GM23338 (cell line): ENCODE data around the gene MMP15. TPM values are rescaled to one million over a fixed set of nuclear protein-coding genes. Genes with fewer than 3 reads are reported as not detected.

ENCODE experiments used
- ATAC-seq: fragments of 200-7000 bp; cut with Tn5 transposase; 3 replicates; pipeline ENCODE4 v1.9.1; 2020
- DNase-seq: peaks from one replicate; pipeline ENCODE4 v3.0.0-alpha.2; 2015; ENCODE audit warnings: low spot score
- H2AFZ ChIP-seq: fragments of 200-600 bp; sonication (generic); 2 replicates; pipeline ENCODE4 v1.8.0; 2016; ENCODE audit warnings: antibody characterized with exemption, mild to moderate bottlenecking, moderate library complexity
- H3F3A ChIP-seq: fragments of 200-600 bp; sonication (generic); replicated peaks from 2 replicates; pipeline ENCODE4 v1.8.0; 2017; ENCODE audit warnings: antibody characterized with exemption, mixed run types, low read depth
- H3K27ac ChIP-seq: fragments of 200-600 bp; sonication (generic); 2 replicates; pipeline ENCODE4 v1.6.1; 2016; ENCODE audit warnings: low read depth
- H3K27me3 ChIP-seq: fragments of 200-600 bp; sonication (generic); 2 replicates; pipeline ENCODE4 v1.8.0; 2016; ENCODE audit warnings: mild to moderate bottlenecking, mixed run types, moderate library complexity; ENCODE audit not compliant: insufficient read depth
- H3K36me3 ChIP-seq: fragments of 200-600 bp; sonication (generic); 2 replicates; pipeline ENCODE4 v1.8.0; 2016; ENCODE audit warnings: mild to moderate bottlenecking; ENCODE audit not compliant: insufficient read depth
- H3K4me1 ChIP-seq: fragments of 200-600 bp; sonication (generic); 2 replicates; pipeline ENCODE4 v1.8.0; 2016; ENCODE audit warnings: mild to moderate bottlenecking, moderate library complexity; ENCODE audit not compliant: insufficient read depth
- H3K4me2 ChIP-seq: fragments of 200-600 bp; sonication (generic); 2 replicates; pipeline ENCODE4 v1.7.1; 2017; ENCODE audit warnings: mixed run types
- H3K4me3 ChIP-seq: fragments of 200-600 bp; sonication (generic); 2 replicates; pipeline ENCODE4 v1.6.1; 2016; ENCODE audit warnings: mixed run types
- H3K79me2 ChIP-seq: fragments of 200-600 bp; sonication (generic); replicated peaks from 2 replicates; pipeline ENCODE4 v1.8.0; 2017; ENCODE audit warnings: mild to moderate bottlenecking; ENCODE audit not compliant: insufficient read depth
- H3K9me2 ChIP-seq: fragments of 200-600 bp; sonication (generic); 2 replicates; pipeline ENCODE4 v1.8.0; 2017; ENCODE audit not compliant: insufficient read depth
- H4K20me1 ChIP-seq: fragments of 200-600 bp; sonication (generic); replicated peaks from 2 replicates; pipeline ENCODE4 v1.8.0; 2017; ENCODE audit warnings: mild to moderate bottlenecking; ENCODE audit not compliant: insufficient read depth
- H3K27ac Mint-ChIP-seq: 2 replicates; pipeline ENCODE4 v1.8.0; 2020; ENCODE audit warnings: inconsistent platforms, mild to moderate bottlenecking, moderate library complexity, mixed read lengths
- H3K27me3 Mint-ChIP-seq: 3 replicates; pipeline ENCODE4 v1.8.0; 2022; ENCODE audit warnings: low read depth, mild to moderate bottlenecking, moderate library complexity, mixed read lengths, inconsistent platforms; ENCODE audit not compliant: insufficient read depth, poor library complexity
- H3K36me3 Mint-ChIP-seq: 3 replicates; pipeline ENCODE4 v1.8.0; 2021; ENCODE audit warnings: low read depth, mild to moderate bottlenecking, inconsistent platforms, moderate library complexity, mixed read lengths
- H3K4me1 Mint-ChIP-seq: 3 replicates; pipeline ENCODE4 v1.8.0; 2020; ENCODE audit warnings: mild to moderate bottlenecking, inconsistent platforms, mixed read lengths
- H3K4me3 Mint-ChIP-seq: 3 replicates; pipeline ENCODE4 v1.8.0; 2021; ENCODE audit warnings: moderate library complexity, mild to moderate bottlenecking, inconsistent platforms, mixed read lengths
- H3K9me3 Mint-ChIP-seq: 3 replicates; pipeline ENCODE4 v1.8.0; 2020; ENCODE audit warnings: moderate library complexity, mild to moderate bottlenecking, inconsistent platforms, mixed read lengths
- CREB1 ChIP-seq: fragments of 250-450 bp; sonication (Bioruptor Pico); IDR thresholded peaks from 2 replicates; pipeline ENCODE4 v1.5.0; 2020; ENCODE audit warnings: low read depth, mild to moderate bottlenecking, moderate library complexity
- EZH2 ChIP-seq: fragments of 200-600 bp; sonication (generic); IDR thresholded peaks from one replicate; pipeline ENCODE4 v1.8.0; 2017; ENCODE audit warnings: antibody characterized with exemption, mild to moderate bottlenecking, low read depth; ENCODE audit not compliant: unreplicated experiment
- EZH2phosphoT487 ChIP-seq: fragments of 200-600 bp; sonication (generic); IDR thresholded peaks from one replicate; pipeline ENCODE4 v1.8.1; 2018; ENCODE audit warnings: antibody characterized with exemption; ENCODE audit not compliant: unreplicated experiment
- JUNB ChIP-seq: IDR thresholded peaks from one replicate; pipeline ENCODE4 v1.6.1; 2016; ENCODE audit warnings: antibody characterized with exemption; ENCODE audit not compliant: unreplicated experiment
- NANOG ChIP-seq: IDR thresholded peaks from 2 replicates; pipeline ENCODE4 v1.6.1; 2016; ENCODE audit warnings: antibody characterized with exemption, borderline replicate concordance
- POLR2AphosphoS5 ChIP-seq: IDR thresholded peaks from 2 replicates; pipeline ENCODE4 v1.6.1; 2016; ENCODE audit warnings: antibody characterized with exemption, low read depth
- STAT1 ChIP-seq: IDR thresholded peaks from one replicate; pipeline ENCODE4 v1.6.1; 2016; ENCODE audit warnings: antibody characterized with exemption; ENCODE audit not compliant: unreplicated experiment
- ZNF114 ChIP-seq: fragments of 250-450 bp; sonication (Bioruptor Pico); IDR thresholded peaks from 2 replicates; pipeline ENCODE4 v1.5.0; 2020; ENCODE audit warnings: mild to moderate bottlenecking, moderate library complexity
- ZNF331 ChIP-seq: fragments of 250-450 bp; sonication (Bioruptor Pico); IDR thresholded peaks from 2 replicates; pipeline ENCODE4 v1.5.0; 2020; ENCODE audit warnings: low read depth, mild to moderate bottlenecking, moderate library complexity
- polyA plus RNA-seq: library from polyadenylated mRNA; unstranded; fragments of >200 nt; fragmentation: Nextera tagmentation; extraction: Ambion mirVana; gene quantifications from 2 replicates; pipeline ENCODE4 v1.2.1, GENCODE V29; 2016
- total RNA-seq: library from RNA; depleted of rRNA; stranded (reverse); fragments of >200 nt; shearing (Covaris generic); gene quantifications from 2 replicates; pipeline ENCODE4 v1.2.3, GENCODE V29; 2014
- TF ChIP-seq, protein P1 (sequence below): IDR thresholded peaks from one replicate; pipeline ENCODE4 v1.6.1; 2018; ENCODE audit warnings: antibody characterized with exemption; ENCODE audit not compliant: unreplicated experiment
- TF ChIP-seq, protein P2 (sequence below), 2 experiments: fragments of 200-600 bp in 1 of 2; sonication (generic) in 1 of 2; conservative IDR thresholded peaks; 2 replicates each; pipeline versions ENCODE4 v1.5.1 to v1.6.1; 2016 to 2017; ENCODE audit warnings: antibody characterized with exemption in 2 of 2, low read depth in 2 of 2, mild to moderate bottlenecking in 2 of 2, moderate library complexity in 1 of 2
- TF ChIP-seq, protein P3 (sequence below): fragments of 250-450 bp; sonication (Bioruptor Pico); IDR thresholded peaks from 2 replicates; pipeline ENCODE4 v1.5.0; 2020; ENCODE audit warnings: mild to moderate bottlenecking, moderate library complexity
- TF ChIP-seq, protein P4 (sequence below): IDR thresholded peaks from 2 replicates; pipeline ENCODE4 v1.6.1; 2016; ENCODE audit warnings: antibody characterized with exemption

The MMP15 gene
- total and polyA plus RNA-seq, 2 experiments from 2014 or later: 10.9 to 79.1 TPM

DNA sequence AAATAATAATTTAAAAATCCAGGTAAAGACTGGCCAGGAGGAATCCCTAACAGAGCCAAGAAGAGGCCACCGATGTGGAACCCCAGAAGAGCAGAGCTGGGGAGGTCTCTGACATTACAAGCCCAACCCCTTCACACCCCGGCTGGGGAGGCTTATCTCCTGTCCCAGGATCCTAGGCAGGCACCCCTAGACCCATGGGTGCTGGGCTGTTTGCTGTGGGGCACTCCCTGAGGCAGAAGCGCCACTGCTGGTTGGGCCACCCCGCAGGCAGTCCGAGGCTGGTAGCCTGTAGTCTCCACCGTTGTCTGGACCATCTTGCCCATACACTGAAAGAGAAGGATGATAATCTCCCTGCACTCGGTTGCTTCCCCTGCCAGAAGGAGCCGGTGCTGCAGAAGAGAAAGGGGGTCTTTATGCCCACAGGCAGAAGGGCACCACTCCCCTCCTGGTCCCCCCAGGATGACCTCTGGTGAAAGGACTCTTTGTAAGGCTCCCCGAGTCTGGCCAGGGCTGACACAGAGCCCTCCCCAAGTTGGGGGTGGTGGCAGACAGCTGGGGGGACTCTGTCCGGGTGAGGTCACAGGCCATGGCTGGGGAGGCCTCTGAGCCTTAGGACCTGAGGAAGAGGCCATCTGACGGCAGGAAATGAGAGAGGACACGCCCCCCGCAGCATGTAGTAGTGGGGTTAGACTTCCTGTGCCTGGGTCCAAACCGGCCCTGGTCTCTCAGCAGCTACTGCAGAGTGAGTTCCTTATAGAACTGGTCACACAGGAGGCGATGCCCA, 69.4 kb downstream of the MMP15 start:
- no peak overlapping the region for H3K27ac ChIP-seq
- no peaks in the 10 kb centered on the region for H3K9me2 ChIP-seq
- H3K4me3 Mint-ChIP-seq: no peak overlapping the region
- DNase-seq (no peak), ATAC-seq (no peak)
- TF ChIP-seq, protein P1, sequence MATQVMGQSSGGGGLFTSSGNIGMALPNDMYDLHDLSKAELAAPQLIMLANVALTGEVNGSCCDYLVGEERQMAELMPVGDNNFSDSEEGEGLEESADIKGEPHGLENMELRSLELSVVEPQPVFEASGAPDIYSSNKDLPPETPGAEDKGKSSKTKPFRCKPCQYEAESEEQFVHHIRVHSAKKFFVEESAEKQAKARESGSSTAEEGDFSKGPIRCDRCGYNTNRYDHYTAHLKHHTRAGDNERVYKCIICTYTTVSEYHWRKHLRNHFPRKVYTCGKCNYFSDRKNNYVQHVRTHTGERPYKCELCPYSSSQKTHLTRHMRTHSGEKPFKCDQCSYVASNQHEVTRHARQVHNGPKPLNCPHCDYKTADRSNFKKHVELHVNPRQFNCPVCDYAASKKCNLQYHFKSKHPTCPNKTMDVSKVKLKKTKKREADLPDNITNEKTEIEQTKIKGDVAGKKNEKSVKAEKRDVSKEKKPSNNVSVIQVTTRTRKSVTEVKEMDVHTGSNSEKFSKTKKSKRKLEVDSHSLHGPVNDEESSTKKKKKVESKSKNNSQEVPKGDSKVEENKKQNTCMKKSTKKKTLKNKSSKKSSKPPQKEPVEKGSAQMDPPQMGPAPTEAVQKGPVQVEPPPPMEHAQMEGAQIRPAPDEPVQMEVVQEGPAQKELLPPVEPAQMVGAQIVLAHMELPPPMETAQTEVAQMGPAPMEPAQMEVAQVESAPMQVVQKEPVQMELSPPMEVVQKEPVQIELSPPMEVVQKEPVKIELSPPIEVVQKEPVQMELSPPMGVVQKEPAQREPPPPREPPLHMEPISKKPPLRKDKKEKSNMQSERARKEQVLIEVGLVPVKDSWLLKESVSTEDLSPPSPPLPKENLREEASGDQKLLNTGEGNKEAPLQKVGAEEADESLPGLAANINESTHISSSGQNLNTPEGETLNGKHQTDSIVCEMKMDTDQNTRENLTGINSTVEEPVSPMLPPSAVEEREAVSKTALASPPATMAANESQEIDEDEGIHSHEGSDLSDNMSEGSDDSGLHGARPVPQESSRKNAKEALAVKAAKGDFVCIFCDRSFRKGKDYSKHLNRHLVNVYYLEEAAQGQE: no peak
- TF ChIP-seq, protein P2, sequence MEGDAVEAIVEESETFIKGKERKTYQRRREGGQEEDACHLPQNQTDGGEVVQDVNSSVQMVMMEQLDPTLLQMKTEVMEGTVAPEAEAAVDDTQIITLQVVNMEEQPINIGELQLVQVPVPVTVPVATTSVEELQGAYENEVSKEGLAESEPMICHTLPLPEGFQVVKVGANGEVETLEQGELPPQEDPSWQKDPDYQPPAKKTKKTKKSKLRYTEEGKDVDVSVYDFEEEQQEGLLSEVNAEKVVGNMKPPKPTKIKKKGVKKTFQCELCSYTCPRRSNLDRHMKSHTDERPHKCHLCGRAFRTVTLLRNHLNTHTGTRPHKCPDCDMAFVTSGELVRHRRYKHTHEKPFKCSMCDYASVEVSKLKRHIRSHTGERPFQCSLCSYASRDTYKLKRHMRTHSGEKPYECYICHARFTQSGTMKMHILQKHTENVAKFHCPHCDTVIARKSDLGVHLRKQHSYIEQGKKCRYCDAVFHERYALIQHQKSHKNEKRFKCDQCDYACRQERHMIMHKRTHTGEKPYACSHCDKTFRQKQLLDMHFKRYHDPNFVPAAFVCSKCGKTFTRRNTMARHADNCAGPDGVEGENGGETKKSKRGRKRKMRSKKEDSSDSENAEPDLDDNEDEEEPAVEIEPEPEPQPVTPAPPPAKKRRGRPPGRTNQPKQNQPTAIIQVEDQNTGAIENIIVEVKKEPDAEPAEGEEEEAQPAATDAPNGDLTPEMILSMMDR (conservative IDR thresholded peaks at IDR 0.05; ENCODE audit: low read depth in 2 of 2): no peak
- TF ChIP-seq, protein P3, sequence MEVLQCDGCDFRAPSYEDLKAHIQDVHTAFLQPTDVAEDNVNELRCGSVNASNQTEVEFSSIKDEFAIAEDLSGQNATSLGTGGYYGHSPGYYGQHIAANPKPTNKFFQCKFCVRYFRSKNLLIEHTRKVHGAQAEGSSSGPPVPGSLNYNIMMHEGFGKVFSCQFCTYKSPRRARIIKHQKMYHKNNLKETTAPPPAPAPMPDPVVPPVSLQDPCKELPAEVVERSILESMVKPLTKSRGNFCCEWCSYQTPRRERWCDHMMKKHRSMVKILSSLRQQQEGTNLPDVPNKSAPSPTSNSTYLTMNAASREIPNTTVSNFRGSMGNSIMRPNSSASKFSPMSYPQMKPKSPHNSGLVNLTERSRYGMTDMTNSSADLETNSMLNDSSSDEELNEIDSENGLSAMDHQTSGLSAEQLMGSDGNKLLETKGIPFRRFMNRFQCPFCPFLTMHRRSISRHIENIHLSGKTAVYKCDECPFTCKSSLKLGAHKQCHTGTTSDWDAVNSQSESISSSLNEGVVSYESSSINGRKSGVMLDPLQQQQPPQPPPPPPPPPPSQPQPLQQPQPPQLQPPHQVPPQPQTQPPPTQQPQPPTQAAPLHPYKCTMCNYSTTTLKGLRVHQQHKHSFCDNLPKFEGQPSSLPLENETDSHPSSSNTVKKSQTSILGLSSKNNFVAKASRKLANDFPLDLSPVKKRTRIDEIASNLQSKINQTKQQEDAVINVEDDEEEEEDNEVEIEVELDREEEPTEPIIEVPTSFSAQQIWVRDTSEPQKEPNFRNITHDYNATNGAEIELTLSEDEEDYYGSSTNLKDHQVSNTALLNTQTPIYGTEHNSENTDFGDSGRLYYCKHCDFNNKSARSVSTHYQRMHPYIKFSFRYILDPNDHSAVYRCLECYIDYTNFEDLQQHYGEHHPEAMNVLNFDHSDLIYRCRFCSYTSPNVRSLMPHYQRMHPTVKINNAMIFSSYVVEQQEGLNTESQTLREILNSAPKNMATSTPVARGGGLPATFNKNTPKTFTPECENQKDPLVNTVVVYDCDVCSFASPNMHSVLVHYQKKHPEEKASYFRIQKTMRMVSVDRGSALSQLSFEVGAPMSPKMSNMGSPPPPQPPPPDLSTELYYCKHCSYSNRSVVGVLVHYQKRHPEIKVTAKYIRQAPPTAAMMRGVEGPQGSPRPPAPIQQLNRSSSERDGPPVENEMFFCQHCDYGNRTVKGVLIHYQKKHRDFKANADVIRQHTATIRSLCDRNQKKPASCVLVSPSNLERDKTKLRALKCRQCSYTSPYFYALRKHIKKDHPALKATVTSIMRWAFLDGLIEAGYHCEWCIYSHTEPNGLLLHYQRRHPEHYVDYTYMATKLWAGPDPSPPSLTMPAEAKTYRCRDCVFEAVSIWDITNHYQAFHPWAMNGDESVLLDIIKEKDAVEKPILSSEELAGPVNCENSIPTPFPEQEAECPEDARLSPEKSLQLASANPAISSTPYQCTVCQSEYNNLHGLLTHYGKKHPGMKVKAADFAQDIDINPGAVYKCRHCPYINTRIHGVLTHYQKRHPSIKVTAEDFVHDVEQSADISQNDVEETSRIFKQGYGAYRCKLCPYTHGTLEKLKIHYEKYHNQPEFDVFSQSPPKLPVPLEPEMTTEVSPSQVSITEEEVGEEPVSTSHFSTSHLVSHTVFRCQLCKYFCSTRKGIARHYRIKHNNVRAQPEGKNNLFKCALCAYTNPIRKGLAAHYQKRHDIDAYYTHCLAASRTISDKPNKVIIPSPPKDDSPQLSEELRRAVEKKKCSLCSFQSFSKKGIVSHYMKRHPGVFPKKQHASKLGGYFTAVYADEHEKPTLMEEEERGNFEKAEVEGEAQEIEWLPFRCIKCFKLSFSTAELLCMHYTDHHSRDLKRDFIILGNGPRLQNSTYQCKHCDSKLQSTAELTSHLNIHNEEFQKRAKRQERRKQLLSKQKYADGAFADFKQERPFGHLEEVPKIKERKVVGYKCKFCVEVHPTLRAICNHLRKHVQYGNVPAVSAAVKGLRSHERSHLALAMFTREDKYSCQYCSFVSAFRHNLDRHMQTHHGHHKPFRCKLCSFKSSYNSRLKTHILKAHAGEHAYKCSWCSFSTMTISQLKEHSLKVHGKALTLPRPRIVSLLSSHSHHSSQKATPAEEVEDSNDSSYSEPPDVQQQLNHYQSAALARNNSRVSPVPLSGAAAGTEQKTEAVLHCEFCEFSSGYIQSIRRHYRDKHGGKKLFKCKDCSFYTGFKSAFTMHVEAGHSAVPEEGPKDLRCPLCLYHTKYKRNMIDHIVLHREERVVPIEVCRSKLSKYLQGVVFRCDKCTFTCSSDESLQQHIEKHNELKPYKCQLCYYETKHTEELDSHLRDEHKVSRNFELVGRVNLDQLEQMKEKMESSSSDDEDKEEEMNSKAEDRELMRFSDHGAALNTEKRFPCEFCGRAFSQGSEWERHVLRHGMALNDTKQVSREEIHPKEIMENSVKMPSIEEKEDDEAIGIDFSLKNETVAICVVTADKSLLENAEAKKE (CRISPR knock-in tag): no peak
- TF ChIP-seq POLR2AphosphoS5 (no peak), EZH2phosphoT487 (no peak), ZNF331 (no peak), CREB1 (CRISPR knock-in tag) (no peak), NANOG (no peak), ZNF114 (CRISPR knock-in tag) (no peak), STAT1 (no peak), EZH2 (no peak), JUNB (no peak)
- TF ChIP-seq, protein P4, sequence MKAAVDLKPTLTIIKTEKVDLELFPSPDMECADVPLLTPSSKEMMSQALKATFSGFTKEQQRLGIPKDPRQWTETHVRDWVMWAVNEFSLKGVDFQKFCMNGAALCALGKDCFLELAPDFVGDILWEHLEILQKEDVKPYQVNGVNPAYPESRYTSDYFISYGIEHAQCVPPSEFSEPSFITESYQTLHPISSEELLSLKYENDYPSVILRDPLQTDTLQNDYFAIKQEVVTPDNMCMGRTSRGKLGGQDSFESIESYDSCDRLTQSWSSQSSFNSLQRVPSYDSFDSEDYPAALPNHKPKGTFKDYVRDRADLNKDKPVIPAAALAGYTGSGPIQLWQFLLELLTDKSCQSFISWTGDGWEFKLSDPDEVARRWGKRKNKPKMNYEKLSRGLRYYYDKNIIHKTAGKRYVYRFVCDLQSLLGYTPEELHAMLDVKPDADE: no peak
- peaks cover 28% of the 10 kb centered on the region for H3K27me3 Mint-ChIP-seq
- H2AFZ ChIP-seq: no peak overlapping the region
- H3K9me3 Mint-ChIP-seq: no peaks in the 10 kb centered on the region; the same call in 2 of the 3 replicates
- H3K36me3 ChIP-seq: no peaks in the 10 kb centered on the region
- peaks cover 19% of the 10 kb centered on the region for H3K4me1 Mint-ChIP-seq
- no peak overlapping the region for H3K27ac Mint-ChIP-seq
- no peak overlapping the region for H3K4me3 ChIP-seq
- peaks cover 6% of the 10 kb centered on the region; the same call in 1 of the 2 replicates for H3K4me1 ChIP-seq
- H3K36me3 Mint-ChIP-seq: no peaks in the 10 kb centered on the region
- no peaks in the 10 kb centered on the region for H3F3A ChIP-seq
- no peaks in the 10 kb centered on the region for H4K20me1 ChIP-seq
- H3K79me2 ChIP-seq: no peaks in the 10 kb centered on the region
- H3K4me2 ChIP-seq: no peak overlapping the region
- H3K27me3 ChIP-seq: no peaks in the 10 kb centered on the region
